Trophoblast cell (in vitro differentiated cells and primary cell): ENCODE measurements around the gene RNF175.

Source experiments
- DNase-seq, 2 donors: peaks; one replicate each; pipeline ENCODE4 v3.0.0-alpha.2; 2016
- H2AFZ ChIP-seq: 2 replicates; pipeline ENCODE4 v1.6.1; 2013; ENCODE audit warnings: low read length, moderate library complexity, mild to moderate bottlenecking; ENCODE audit not compliant: insufficient read depth, poor library complexity
- H2AK5ac ChIP-seq: 2 replicates; pipeline ENCODE4 v1.6.1; 2013; ENCODE audit warnings: mild to moderate bottlenecking, low read length
- H2BK120ac ChIP-seq: 2 replicates; pipeline ENCODE4 v1.6.1; 2013; ENCODE audit warnings: low read length, mild to moderate bottlenecking, moderate library complexity; ENCODE audit not compliant: insufficient read depth, poor library complexity
- H2BK12ac ChIP-seq: 2 replicates; pipeline ENCODE4 v1.6.1; 2013; ENCODE audit warnings: mild to moderate bottlenecking, low read length, moderate library complexity
- H2BK5ac ChIP-seq: 2 replicates; pipeline ENCODE4 v1.6.1; 2013; ENCODE audit warnings: low read length, low read depth, moderate library complexity, mild to moderate bottlenecking; ENCODE audit not compliant: poor library complexity
- H3K14ac ChIP-seq: 2 replicates; pipeline ENCODE4 v1.6.1; 2013; ENCODE audit warnings: mild to moderate bottlenecking, low read length
- H3K18ac ChIP-seq: 2 replicates; pipeline ENCODE4 v1.6.1; 2013; ENCODE audit warnings: mild to moderate bottlenecking, low read length
- H3K23ac ChIP-seq: 2 replicates; pipeline ENCODE4 v1.6.1; 2013; ENCODE audit warnings: low read length
- H3K27ac ChIP-seq: 2 replicates; pipeline ENCODE4 v1.5.1; 2013; ENCODE audit warnings: low read depth, mild to moderate bottlenecking, inconsistent platforms, low read length, moderate library complexity
- H3K27me3 ChIP-seq: 2 replicates; pipeline ENCODE4 v1.6.1; 2013; ENCODE audit warnings: inconsistent platforms, mild to moderate bottlenecking, low read length, moderate library complexity; ENCODE audit not compliant: insufficient read depth
- H3K36me3 ChIP-seq, 2 experiments: 1 replicate in 1 of 2; 2 replicates in 1 of 2; pipeline ENCODE4 v1.6.1; 2013; ENCODE audit warnings: low read length in 2 of 2, mild to moderate bottlenecking in 2 of 2, moderate library complexity in 1 of 2; ENCODE audit not compliant: insufficient read depth in 2 of 2, control insufficient read depth in 1 of 2
- H3K4ac ChIP-seq: 2 replicates; pipeline ENCODE4 v1.6.1; 2013; ENCODE audit warnings: low read depth, mild to moderate bottlenecking, low read length, moderate library complexity
- H3K4me1 ChIP-seq, 2 experiments: 1 replicate in 1 of 2; 2 replicates in 1 of 2; pipeline ENCODE4 v1.6.1; 2013; ENCODE audit warnings: low read length in 2 of 2, mild to moderate bottlenecking in 2 of 2, moderate library complexity in 1 of 2; ENCODE audit not compliant: insufficient read depth in 2 of 2, control insufficient read depth in 1 of 2
- H3K4me2 ChIP-seq: 2 replicates; pipeline ENCODE4 v1.6.1; 2013; ENCODE audit warnings: inconsistent platforms, mild to moderate bottlenecking, low read length, moderate library complexity
- H3K4me3 ChIP-seq: 2 replicates; pipeline ENCODE4 v1.5.1; 2013; ENCODE audit warnings: mild to moderate bottlenecking, low read depth, low read length, inconsistent platforms
- H3K79me1 ChIP-seq: one replicate; pipeline ENCODE4 v1.6.1; 2013; ENCODE audit warnings: low read length
- H3K79me2 ChIP-seq: 2 replicates; pipeline ENCODE4 v1.6.1; 2013; ENCODE audit warnings: low read length, mild to moderate bottlenecking; ENCODE audit not compliant: control insufficient read depth, insufficient read depth, poor library complexity
- H3K9ac ChIP-seq: 2 replicates; pipeline ENCODE4 v1.6.1; 2013; ENCODE audit warnings: mild to moderate bottlenecking, low read length
- H3K9me3 ChIP-seq: 2 replicates; pipeline ENCODE4 v1.6.1; 2013; ENCODE audit warnings: low read depth, mild to moderate bottlenecking, control low read depth, inconsistent platforms, low read length; ENCODE audit not compliant: insufficient read depth
- H4K12ac ChIP-seq: 2 replicates; pipeline ENCODE4 v1.6.1; 2013; ENCODE audit warnings: low read depth, mild to moderate bottlenecking, low read length, moderate library complexity
- H4K8ac ChIP-seq: 2 replicates; pipeline ENCODE4 v1.6.1; 2013; ENCODE audit warnings: low read depth, mild to moderate bottlenecking, low read length, moderate library complexity
- H4K91ac ChIP-seq: one replicate; pipeline ENCODE4 v1.6.1; 2013; ENCODE audit warnings: low read depth, mild to moderate bottlenecking, low read length, moderate library complexity
- WGBS: extraction: QIAGEN DNeasy Blood & Tissue Kit; methylation state at CpG from one replicate; pipeline ENCODE4 v1.1.7; 2013; ENCODE audit warnings: missing lambda C conversion rate; ENCODE audit not compliant: insufficient read length, insufficient coverage; ENCODE audit errors: extremely low coverage; 5-methylcytosine and 5-hydroxymethylcytosine counted together

RNF175 gene

DNA sequence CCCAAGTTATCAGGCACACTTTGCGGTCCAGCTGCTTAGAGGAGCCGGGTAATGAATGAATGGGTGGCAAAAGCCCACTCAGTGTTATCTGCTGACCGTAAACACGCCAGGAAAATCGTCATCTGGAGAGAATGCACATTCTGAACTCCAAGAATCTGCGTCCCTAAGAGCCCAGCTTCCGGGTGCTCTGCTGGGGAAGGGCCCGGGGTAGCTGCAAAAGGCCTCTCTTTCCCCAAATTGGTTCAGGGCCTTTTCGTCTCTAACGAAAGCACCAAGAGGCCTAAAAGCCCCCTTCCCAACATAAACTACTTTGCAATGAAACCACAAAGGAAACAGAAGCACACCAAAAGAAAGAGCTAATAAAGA is 30.7 kb upstream of the RNF175 start:
- Histone ChIP-seq H3K9me3 (peaks cover 2% of the 10 kb centered on the region), H3K27ac (no peak overlapping the region), H3K79me2 (peaks cover 2% of the 10 kb centered on the region), H3K4me3 (no peak overlapping the region), H3K18ac (no peak overlapping the region), H3K9ac (no peak overlapping the region), H2BK5ac (no peak overlapping the region), H3K23ac (no peak overlapping the region), H3K4ac (peak overlapping the region; percentile 31), H3K4me1 (peaks cover 41 to 43% of the 10 kb centered on the region in 2 experiments), H2BK120ac (peak overlapping the region; percentile 20), H4K8ac (peak overlapping the region; percentile 84), H3K4me2 (peak overlapping the region; percentile 57), H4K91ac (no peak overlapping the region), H2AK5ac (no peak overlapping the region), H3K27me3 (peaks cover 37% of the 10 kb centered on the region), H2AFZ (no peak overlapping the region), H3K14ac (peak overlapping the region; percentile 8), H4K12ac (peak overlapping the region; percentile 27), H2BK12ac (peak overlapping the region; percentile 79), H3K36me3 (no peaks in the 10 kb centered on the region), H3K79me1 (peaks cover 8% of the 10 kb centered on the region)
- DNase-seq, result no peak
- WGBS, result no CpG with 5 or more reads among the region's 10 CpGs

DNA sequence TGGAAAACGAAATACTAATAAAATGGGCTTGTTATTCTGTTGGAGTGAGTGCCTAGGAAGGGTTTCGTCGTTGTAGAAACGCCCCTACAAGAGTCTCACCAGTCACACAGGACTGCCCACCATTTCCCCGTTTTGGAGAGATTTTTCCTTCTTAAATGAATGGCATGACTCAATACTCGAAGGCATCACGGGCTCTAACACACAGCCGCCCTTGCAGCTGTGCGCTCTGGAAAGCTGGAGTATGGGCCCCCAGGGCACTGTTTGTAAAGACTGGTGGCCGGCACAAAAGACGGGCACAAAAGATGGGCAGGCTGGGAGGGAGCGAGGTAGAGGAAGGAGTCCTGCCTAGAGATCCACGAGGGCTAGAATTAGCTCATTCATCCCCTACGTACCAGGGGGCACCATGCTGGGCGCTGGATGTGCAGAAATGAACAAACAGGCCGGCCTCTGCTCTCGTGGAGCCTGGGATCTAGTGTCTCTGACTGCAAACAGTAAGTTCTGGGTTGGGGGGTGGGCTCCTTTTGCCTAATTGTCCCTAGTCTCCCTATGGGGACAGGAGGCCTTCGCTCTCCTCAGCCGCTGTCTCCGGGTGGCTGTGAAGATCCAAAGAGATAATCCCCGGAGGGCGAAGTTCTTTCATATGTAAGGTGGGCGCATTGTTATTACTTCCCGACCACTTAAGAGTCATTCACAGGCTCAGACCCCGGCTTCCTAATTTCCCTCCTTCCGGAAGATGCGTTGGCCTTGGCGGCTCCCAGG is 30.1 kb upstream of the RNF175 start:
- peak overlapping the region; percentile 17 for H4K91ac ChIP-seq
- peak overlapping the region; percentile 8 for H3K14ac ChIP-seq
- no peak for DNase-seq
- H4K12ac ChIP-seq, result peak overlapping the region; percentile 27
- H2BK120ac ChIP-seq, result no peak overlapping the region
- peaks cover 41 to 43% of the 10 kb centered on the region in 2 experiments for H3K4me1 ChIP-seq
- no peaks in the 10 kb centered on the region for H3K36me3 ChIP-seq
- peak overlapping the region; percentile 84 for H4K8ac ChIP-seq
- no peak overlapping the region for H3K9ac ChIP-seq
- H3K79me1 ChIP-seq, result peaks cover 8% of the 10 kb centered on the region
- no CpG with 5 or more reads among the region's 28 CpGs for WGBS
- H2BK12ac ChIP-seq, result peak overlapping the region; percentile 79
- H2AFZ ChIP-seq, result no peak overlapping the region
- H3K4me3 ChIP-seq, result no peak overlapping the region
- H3K23ac ChIP-seq, result no peak overlapping the region
- H2AK5ac ChIP-seq, result no peak overlapping the region
- H3K4me2 ChIP-seq, result peak overlapping the region; percentile 57
- H2BK5ac ChIP-seq, result no peak overlapping the region
- H3K4ac ChIP-seq, result no peak overlapping the region
- H3K27me3 ChIP-seq, result peaks cover 37% of the 10 kb centered on the region
- H3K18ac ChIP-seq, result no peak overlapping the region
- peaks cover 2% of the 10 kb centered on the region for H3K9me3 ChIP-seq
- H3K27ac ChIP-seq, result no peak overlapping the region
- H3K79me2 ChIP-seq, result peaks cover 2% of the 10 kb centered on the region

DNA sequence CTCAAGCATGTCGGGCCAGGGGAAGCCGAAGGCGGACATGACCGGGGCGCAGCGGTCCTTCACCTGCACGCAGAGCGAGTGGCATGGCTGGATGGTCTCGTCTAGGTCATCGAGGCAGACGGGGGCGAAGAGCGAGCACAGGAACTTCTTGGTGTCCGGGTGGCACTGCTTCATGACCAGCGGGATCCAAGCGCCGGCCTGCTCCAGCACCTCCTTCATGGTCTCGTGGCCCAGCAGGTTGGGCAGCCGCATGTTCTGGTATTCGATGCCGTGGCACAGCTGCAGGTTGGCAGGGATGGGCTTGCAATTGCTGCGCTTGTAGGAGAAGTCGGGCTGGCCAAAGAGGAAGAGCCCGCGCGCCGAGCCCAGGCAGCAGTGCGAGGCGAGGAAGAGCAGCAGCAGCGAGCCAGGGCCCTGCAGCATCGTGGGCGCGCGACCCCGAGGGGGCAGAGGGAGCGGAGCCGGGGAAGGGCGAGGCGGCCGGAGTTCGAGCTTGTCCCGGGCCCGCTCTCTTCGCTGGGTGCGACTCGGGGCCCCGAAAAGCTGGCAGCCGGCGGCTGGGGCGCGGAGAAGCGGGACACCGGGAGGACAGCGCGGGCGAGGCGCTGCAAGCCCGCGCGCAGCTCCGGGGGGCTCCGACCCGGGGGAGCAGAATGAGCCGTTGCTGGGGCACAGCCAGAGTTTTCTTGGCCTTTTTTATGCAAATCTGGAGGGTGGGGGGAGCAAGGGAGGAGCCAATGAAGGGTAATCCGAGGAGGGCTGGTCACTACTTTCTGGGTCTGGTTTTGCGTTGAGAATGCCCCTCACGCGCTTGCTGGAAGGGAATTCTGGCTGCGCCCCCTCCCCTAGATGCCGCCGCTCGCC is 28.8 kb upstream of the RNF175 start, which contains the start of gene SFRP2:
Gene SFRP2 (minus strand): TSS at position 671 of the 864 bp plus-strand sequence. CDS start 248 bp downstream, at position 423.
- H3K9ac ChIP-seq, result no peak within 1 kb of the TSS
- H3K4ac ChIP-seq, result no peak within 1 kb of the TSS
- peak within 1 kb of the TSS; percentile 66 for H3K4me3 ChIP-seq
- peaks cover 37% of the 10 kb centered on the region for H3K27me3 ChIP-seq
- peak within 1 kb of the TSS; percentile 33 for H3K18ac ChIP-seq
- WGBS, result no CpG with 5 or more reads among the region's 72 CpGs
- peak within 1 kb of the TSS; percentile 23 for H4K8ac ChIP-seq
- H3K9me3 ChIP-seq, result peaks cover 2% of the 10 kb centered on the region
- peak within 1 kb of the TSS; percentile 7 for H2BK120ac ChIP-seq
- no peak within 1 kb of the TSS for H2AK5ac ChIP-seq
- H3K79me1 ChIP-seq, result peaks cover 8% of the 10 kb centered on the region
- H3K27ac ChIP-seq, result no peak within 1 kb of the TSS
- peak within 1 kb of the TSS; percentile 47 for H2AFZ ChIP-seq
- no peak within 1 kb of the TSS for H3K23ac ChIP-seq
- H3K79me2 ChIP-seq, result peaks cover 2% of the 10 kb centered on the region
- H2BK12ac ChIP-seq, result peak within 1 kb of the TSS; percentile 43
- no peak for DNase-seq
- H3K36me3 ChIP-seq, result no peaks in the 10 kb centered on the region
- H2BK5ac ChIP-seq, result peak within 1 kb of the TSS; percentile 33
- H3K4me1 ChIP-seq, result peaks cover 41% of the 10 kb centered on the region in 2 experiments
- peak within 1 kb of the TSS; percentile 6 for H4K12ac ChIP-seq
- H3K14ac ChIP-seq, result peak within 1 kb of the TSS; percentile 24
- H3K4me2 ChIP-seq, result peak within 1 kb of the TSS; percentile 57
- peak within 1 kb of the TSS; percentile 66 for H4K91ac ChIP-seq

DNA sequence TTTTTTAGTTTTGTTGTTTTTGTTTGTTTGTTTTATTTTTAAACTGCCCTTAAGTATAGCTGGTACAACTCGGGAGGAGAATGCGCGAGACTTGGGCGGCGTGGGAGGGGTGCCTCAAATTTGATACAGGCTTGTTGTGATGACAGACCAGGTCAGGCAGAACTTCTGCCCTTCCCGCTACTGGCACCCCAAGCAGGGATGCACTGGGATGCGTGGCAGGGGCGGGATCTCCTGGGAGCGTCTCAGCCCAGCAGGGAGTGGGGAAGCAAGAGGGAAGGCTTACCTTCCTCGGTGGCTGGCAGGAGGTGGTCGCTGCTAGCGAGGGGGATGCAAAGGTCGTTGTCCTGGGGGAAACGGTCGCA is 28.2 kb upstream of the RNF175 start:
- Histone ChIP-seq H3K4me2 (peak overlapping the region; percentile 57), H3K4me3 (peak overlapping the region; percentile 66), H4K91ac (no peak overlapping the region), H3K18ac (no peak overlapping the region), H3K23ac (no peak overlapping the region), H4K12ac (no peak overlapping the region), H2BK5ac (no peak overlapping the region), H3K27me3 (peaks cover 37% of the 10 kb centered on the region), H3K79me2 (peaks cover 2% of the 10 kb centered on the region), H3K14ac (no peak overlapping the region), H3K79me1 (peaks cover 8% of the 10 kb centered on the region), H2AK5ac (no peak overlapping the region), H3K27ac (no peak overlapping the region), H3K9ac (no peak overlapping the region), H2BK120ac (no peak overlapping the region), H3K4ac (no peak overlapping the region), H2AFZ (no peak overlapping the region), H3K36me3 (no peaks in the 10 kb centered on the region), H2BK12ac (no peak overlapping the region), H4K8ac (no peak overlapping the region), H3K4me1 (peaks cover 38 to 40% of the 10 kb centered on the region in 2 experiments), H3K9me3 (peaks cover 2% of the 10 kb centered on the region)
- no peak for DNase-seq
- no CpG with 5 or more reads among the region's 15 CpGs for WGBS
